ENCODE results near the gene ARHGAP30. TPM values are rescaled to one million over a fixed set of nuclear protein-coding genes. Genes with fewer than 3 reads are reported as not detected.
A peak's percentile ranks its signal among the peaks of the same experiment; 100 is the strongest.
"Not testable (repeated sequence)": the region's sequence is repeated elsewhere in the genome, so short reads cannot be mapped to it uniquely, and the experiment has no call there.

The ARHGAP30 gene, protein sequence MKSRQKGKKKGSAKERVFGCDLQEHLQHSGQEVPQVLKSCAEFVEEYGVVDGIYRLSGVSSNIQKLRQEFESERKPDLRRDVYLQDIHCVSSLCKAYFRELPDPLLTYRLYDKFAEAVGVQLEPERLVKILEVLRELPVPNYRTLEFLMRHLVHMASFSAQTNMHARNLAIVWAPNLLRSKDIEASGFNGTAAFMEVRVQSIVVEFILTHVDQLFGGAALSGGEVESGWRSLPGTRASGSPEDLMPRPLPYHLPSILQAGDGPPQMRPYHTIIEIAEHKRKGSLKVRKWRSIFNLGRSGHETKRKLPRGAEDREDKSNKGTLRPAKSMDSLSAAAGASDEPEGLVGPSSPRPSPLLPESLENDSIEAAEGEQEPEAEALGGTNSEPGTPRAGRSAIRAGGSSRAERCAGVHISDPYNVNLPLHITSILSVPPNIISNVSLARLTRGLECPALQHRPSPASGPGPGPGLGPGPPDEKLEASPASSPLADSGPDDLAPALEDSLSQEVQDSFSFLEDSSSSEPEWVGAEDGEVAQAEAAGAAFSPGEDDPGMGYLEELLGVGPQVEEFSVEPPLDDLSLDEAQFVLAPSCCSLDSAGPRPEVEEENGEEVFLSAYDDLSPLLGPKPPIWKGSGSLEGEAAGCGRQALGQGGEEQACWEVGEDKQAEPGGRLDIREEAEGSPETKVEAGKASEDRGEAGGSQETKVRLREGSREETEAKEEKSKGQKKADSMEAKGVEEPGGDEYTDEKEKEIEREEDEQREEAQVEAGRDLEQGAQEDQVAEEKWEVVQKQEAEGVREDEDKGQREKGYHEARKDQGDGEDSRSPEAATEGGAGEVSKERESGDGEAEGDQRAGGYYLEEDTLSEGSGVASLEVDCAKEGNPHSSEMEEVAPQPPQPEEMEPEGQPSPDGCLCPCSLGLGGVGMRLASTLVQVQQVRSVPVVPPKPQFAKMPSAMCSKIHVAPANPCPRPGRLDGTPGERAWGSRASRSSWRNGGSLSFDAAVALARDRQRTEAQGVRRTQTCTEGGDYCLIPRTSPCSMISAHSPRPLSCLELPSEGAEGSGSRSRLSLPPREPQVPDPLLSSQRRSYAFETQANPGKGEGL
- polyA plus RNA-seq (ENCODE audit: insufficient read length in 4 of 4) = 1 to 10 TPM; 1.8 to 2.6 (median 2.0) TPM

DNA sequence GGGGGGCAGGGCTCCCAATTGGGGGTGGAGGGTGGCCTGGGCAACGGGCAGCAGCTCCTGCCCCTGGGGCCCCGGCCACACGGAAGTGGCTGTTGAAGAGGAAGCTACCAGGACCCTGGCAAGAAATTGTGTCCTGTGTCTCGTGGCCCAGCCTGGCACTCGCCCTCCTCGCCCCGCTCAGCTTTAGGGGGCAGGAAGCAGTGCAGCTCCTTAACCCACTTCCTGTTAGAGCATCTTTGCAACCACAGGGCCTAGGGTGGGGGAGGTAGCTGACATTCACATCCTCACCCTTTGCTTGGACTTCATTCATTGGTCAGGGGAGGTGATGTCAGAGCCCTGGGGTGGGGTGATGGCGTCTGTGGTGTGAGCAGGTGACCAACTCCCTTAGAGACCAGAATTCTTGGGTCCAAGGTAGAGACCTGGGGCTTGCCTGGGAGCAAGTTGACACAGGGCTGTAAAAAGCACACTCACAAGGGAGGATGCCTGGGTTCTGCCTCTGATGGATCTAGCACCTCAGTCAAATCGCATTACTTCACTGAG is at the start of gene ARHGAP30:
TSS of gene ARHGAP30 (minus strand) at position 161 of the 540 bp plus-strand sequence. CDS start 267 bp downstream, outside the sequence.
- no peak for DNase-seq (ENCODE audit: low read depth in 4 of 4, low spot score in 2 of 4)

DNA sequence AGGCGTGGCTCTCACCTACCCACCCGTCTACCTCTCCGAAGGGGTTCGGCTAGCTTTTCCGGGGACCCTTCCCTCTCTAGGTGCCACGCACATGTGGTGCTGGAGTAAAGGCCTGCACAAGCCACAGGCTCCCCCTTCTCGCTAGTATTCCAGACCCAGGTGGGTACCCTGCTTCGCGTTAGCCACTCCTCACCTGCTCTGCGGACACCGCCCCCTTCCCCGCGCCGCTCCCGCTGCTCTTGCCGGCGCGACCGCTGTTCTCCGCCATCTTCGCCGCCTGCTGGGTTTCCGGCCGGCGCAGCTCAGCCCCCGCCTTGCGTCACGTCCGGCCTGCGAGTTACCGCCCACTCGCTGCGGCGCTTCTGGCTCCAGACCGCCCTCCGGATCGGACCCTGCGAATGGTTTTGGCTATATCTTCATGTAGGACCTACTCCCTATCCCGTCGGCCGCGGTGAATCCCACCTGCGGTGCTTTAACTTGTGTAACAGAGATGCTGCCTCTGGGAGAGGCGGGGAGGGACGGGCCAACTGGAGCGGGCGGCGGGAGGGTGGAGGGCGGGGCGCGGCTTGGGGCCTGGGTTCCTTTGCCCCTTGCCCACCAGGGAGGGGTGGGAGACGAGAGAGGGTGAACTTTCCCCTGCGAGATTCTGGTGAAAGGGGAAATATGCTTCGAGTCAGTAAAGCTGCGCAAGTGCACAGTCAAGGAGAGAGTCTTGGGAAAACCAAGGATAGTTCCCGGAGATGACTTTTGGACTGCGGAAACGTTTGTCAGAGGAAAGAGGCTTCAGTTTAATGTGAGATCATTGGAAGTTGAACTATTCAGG is 48.3 kb upstream of the ARHGAP30 start, which contains the start of the genes NIT1 and PFDN2:
TSS of gene NIT1 (plus strand) at position 347 of the 823 bp plus-strand sequence. CDS start at position 419, 72 bp downstream.
TSS of gene PFDN2 (minus strand) at position 279 of the 823 bp plus-strand sequence. CDS start at position 268, 11 bp downstream.
- DNase-seq (ENCODE audit: low read depth in 4 of 4, low spot score in 2 of 4) = peak in 3 of 4 donors; percentile 79 to 82 (median 80)

DNA sequence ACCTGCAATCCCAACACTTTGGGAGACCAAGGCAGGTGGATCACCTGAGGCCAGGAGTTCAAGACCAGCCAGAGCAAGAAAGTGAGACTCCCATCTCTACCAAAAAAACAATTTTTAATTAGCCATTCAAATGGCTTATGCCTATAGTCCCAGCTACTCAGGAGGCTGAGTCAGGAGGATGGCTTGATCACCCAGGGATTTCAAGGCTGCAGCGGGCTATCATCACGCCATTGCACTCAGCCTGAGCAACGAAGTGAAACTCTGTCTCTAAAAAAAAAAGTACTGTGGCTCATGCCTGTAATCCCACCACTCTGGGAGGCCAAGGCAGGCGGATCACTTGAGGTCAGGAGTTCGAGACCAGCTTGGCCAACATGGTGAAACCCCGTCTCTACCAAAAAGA is 46.3 kb upstream of the ARHGAP30 start:
- not testable (repeated sequence) for DNase-seq (ENCODE audit: low read depth in 4 of 4, low spot score in 2 of 4)

DNA sequence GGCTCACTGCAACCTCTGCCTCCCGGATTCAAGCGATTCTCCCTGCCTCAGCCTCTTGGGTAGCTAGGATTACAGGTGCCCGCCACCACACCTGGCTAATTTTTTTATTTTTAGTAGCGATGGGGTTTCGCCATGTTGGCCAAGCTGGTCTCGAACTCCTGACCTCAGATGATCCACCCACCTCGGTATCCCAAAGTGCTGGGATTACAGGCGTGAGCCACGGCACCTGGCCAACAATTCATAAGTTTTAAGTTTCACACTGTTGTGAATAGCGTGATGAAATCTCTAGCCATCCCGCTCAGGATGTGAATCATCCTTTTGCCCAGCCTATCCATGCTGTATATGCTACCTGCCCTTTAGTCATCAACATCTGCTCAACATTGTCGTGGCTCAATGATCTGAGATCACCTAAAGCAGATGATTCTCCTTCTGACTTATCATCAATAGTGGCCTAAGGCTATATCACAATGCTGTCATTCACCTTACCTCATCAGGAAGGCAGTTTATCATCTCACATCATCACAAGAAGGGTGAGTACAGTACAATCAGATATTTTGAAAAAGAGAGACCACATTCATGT is 45.5 kb upstream of the ARHGAP30 start:
- DNase-seq (ENCODE audit: low read depth in 4 of 4, low spot score in 2 of 4) = no peak

DNA sequence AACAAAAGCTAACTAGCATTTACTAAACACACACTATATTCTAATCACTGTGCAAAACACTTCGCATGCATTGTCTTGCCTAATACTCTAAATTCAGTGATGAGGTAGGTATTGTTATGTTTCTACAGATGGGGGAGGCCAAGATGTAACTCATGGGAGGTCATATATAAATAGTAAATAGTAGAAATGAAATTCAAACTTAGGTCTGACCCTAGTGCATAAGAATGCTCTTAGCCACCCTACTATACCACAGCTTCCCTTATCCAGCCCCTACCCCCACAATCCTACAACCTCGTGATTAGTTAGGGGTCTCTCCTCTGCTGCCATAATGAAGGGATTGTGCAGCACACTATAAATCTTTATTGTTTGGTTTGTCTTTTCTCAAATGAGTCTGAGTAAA is 44.9 kb upstream of the ARHGAP30 start:
- no peak for DNase-seq (ENCODE audit: low read depth in 4 of 4, low spot score in 2 of 4)

DNA sequence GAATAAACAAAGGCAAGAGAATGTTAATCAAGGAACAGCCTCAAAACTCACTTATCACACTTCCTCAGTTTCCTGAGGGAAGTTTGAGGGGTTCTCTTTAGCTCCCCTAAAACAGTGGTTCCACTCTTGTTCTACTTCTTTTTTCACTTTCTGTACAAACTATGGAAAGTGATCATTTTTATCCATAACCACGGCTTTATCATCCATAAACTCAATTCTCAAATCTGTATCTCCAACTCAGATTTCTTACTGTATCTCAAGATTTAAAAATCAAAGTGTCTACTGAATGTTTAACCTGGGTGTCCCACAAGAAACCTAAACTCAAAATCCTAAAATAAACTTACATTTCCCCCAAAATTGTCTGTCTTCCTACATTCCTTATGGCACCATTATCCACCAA is 44.2 kb upstream of the ARHGAP30 start:
- no peak for DNase-seq (ENCODE audit: low read depth in 4 of 4, low spot score in 2 of 4)

DNA sequence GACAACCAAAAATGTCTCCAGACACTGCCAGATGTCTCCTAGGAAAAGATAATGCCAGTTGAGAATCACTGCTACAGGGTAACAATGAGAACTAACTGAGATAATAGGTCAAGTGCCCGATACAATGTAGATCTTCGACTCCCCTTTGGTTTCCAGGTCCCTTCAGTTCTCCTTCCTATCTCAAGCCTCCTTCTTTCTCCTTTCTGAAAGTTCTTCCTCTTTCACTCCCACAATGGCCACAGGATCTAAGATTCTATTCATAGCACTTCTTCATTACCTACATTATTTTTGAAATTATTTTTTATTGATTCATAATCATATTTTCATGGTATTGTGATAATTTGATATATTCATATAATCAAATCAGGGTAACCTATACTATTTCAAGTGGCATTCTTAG is 41.8 kb upstream of the ARHGAP30 start:
- DNase-seq (ENCODE audit: low read depth in 4 of 4, low spot score in 2 of 4) = no peak

DNA sequence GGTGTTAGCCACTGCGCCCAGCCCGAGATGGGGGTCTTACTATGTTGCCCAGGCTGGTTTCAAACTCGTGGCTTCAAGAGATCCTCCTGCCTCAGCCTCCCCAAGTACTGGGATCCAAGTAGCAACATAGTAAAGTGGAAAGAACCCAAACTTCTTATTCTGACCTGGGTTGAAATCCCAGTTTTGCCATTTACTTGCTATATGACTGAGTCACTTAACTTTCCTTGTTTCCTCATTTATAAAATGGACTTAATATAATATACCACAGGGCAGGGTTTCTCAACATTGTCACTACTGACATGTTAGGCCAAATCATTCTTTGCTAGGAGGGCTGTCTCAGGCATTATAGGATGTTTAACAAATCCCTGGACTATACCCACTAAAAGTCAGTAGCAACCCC is 41.4 kb upstream of the ARHGAP30 start:
- DNase-seq (ENCODE audit: low read depth in 4 of 4, low spot score in 2 of 4) = no peak

DNA sequence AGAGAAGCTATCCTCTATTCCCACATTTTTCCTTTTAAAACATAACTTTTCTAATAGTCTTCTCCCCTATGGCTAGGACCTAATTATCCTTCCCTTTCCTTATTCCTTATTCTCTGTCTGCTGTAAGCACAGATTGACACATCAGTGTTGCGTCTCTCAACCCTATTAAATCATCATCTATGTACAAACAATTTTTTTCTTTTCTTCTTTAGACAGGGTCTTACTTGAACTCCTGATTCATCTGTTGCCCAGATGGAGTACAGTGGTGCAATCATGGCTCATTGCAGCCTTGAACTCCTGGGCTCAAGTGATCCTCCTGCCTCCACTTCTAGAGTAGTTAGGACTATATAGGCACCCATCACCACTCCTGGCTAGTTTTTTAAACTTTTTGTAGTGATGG is 36.7 kb upstream of the ARHGAP30 start:
- DNase-seq (ENCODE audit: low read depth in 4 of 4, low spot score in 2 of 4) = no peak

DNA sequence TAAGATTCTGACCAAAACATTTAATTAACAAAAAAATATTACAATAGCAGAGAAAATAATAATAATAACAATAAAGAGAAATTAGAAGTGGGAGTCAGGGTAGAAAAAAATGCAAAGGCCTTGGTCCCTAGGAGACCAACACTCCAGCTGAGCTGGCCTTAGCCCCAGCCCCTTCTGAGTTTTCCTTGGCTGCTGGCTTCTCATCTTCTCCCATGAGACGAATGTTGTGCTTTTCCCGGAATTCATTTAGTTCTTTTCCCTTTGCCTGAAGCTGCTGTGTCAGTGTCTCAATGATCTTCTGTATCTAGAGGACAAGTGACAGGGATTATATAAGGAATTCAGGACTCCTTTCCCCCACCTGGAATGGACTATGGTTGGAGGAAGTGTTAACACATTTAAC is 30.9 kb upstream of the ARHGAP30 start:
- no peak for DNase-seq (ENCODE audit: low read depth in 4 of 4, low spot score in 2 of 4)

DNA sequence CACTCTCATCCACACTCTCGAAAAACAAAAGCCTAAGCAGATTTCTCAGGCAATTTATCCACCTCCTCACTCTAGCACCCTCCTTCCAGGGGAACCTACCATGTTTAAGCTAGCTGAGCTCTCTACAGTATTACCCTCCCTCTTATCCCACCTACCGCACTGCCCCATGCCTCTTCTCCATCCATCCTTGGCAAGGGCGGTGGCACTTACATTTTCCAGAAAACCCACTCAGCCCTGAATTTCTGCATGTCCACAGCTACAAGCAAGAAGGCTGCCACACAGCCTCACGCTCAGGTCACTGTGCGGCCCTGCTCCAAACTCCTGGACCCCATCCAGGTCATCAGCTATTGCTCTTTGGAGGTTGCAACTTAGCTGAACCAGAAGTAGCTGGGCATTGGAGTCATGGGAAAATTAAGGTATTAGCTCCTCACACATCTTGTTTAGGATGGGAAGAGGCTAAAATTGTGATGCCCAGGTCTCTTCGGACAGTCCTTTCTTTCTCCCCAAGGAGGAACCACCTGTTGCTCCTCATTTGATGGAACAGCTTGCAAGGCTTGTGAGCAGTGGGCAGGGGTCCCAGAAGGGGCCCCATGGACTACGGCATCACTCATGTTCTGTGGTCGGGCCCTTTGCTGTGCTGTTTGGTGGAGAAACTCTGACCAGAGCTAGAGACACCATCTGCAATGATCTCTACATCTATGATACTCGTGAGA is 29.6 kb upstream of the ARHGAP30 start:
- DNase-seq (ENCODE audit: low read depth in 4 of 4, low spot score in 2 of 4) = no peak

DNA sequence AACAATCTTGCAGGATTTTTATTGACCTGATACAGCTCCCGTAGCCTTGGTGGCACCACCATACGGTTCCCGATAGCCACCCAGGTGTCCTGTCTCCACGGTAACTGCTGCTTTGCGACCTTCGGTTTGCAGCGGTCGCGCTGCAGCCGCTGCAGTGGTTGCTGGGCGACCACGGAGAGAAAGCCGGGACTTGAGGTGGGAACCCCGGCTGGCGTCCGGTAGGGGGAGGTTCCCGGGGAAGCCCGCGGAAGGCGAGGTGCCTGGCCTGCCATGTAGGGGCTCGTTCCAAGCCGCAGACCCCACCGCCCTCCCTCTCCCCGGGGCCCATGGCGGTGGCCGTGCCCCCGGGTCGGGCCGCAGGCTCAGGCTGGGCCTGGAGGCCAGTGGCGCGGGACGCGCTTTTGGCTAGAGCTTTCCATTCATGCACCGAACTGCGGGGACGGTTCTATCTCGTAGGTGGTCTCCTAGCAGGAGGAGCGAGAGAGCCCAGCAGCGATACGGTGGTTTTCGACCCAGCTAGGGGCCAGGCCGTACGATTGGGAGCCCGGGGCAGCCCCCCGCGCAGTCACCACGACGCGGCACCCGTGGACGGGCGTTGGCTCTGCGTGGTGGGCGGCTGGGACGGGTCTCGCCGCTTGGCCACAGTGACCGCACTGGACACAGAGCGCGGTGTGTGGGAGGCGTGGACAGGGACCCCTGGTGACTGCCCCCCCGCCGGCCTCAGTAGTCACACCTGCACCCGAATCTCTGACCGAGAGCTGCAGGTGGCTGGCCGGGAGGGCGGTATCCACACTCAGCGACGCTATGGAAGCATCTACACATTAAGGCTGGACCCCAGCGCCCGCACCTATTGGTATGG is 28.7 kb upstream of the ARHGAP30 start, which contains the start of gene KLHDC9:
TSS of gene KLHDC9 (plus strand) at position 152 of the 859 bp plus-strand sequence. CDS start at position 327, 175 bp downstream.
- DNase-seq (ENCODE audit: low read depth in 4 of 4, low spot score in 2 of 4) = peak in 2 of 4 donors; percentile 68 to 78

DNA sequence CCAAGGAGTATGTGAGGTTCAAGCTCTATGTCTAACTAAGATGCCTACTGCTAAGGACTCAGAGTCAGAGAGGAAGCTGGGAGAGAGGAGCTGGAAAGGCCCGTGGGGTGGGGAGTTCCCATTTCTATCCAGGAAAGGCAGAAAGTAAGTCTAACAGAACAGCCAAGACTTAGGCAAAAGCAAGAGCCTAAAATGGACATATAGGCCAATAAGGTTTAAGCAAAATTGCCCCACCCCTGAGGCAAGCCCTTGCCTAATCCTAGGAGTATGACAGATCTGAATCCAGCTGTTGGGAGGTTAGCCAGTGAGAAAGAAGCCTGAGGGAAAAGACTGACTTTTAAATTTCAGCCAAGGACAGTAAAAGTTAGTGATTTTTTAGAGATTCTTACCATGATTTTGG is 26.8 kb upstream of the ARHGAP30 start:
- no peak for DNase-seq (ENCODE audit: low read depth in 4 of 4, low spot score in 2 of 4)

DNA sequence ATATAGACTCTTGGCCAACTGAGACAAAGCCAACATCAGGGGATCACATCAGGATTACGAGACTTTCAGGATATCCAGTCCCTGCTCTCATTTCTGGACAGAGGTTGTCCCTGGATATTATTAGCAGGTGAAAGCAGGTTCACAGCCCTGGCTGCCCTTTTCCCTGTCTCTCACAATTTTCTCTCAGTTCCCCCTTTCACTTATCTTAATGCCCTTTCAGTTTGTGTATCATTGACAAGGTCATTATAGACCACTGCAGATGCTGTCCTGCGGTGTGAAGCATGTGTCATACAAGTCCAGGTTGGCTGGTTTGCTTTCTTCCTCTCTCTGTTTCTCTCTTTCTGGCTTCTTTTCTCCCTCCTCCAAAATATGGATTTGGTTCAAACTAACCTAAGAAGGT is 26.3 kb upstream of the ARHGAP30 start:
- DNase-seq (ENCODE audit: low read depth in 4 of 4, low spot score in 2 of 4) = no peak

DNA sequence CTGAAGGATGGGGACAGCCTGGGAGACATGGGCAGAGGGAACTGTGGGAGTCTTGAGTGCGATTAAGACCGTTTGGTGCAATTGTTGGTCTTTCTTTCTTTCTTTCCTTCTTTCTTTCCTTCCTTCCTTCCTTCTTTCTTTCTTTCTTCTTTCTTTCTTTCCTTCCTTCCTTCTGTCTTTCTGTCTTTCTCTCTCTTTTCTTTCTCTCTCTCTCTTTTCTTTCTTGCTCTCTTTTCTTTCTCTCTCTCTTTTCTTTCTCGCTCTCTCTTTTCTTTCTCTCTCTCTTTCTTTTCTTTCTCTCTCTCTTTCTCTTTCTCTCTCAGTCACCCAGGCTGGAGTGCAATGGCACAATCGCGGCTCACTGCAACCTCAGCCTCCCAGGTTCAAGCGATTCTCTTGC is 25.5 kb upstream of the ARHGAP30 start:
- no peak for DNase-seq (ENCODE audit: low read depth in 4 of 4, low spot score in 2 of 4)

DNA sequence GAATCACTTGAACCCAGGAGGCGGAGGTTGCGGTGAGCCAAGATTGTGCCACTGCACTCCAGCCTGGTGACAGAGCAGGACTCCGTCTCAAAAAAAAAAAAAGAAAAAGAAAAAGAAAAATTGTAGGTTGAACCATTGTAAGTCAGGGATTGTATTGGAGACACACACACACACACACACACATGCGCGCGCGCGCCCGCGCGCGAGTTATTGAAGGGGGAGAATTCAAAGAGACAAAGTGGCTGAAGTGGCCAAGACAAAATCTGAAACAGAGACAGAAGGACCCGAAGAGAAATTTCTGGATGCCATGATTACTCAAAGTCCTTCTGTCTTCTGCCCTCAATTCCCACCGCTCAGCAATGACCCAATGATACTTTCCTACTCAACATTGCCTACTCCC is 24.8 kb upstream of the ARHGAP30 start:
- DNase-seq (ENCODE audit: low read depth in 4 of 4, low spot score in 2 of 4) = no peak

DNA sequence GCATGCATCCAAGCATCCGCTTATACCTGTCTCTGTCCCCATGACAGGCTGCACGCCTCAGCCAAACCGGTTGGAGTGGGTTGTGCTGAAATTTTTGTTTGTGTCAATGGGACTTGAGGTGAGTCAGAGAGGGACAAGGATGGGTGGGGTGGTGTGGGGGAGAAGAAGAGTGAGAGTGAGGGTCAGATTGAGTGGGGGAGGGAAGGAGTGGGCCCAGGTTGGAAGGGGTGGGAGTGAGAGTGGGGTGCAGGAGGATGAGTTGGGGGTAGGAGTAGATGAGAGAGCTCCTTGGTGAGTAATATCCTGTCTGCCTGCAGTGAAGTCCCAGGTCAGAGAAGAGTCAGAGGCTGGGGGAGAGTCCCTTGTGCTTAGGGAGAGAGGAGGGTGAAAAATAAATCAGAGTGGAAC is 22.9 kb upstream of the ARHGAP30 start:
- DNase-seq (ENCODE audit: low read depth in 4 of 4, low spot score in 2 of 4) = no peak

Data from left renal cortex interstitium (tissue), 4 donors.